Chondrocyte (in vitro differentiated cells): ENCODE measurements around the gene DOC2A. TPM values are rescaled to one million over a fixed set of nuclear protein-coding genes. Genes with fewer than 3 reads are reported as not detected.
"Not testable (repeated sequence)": the region's sequence is repeated elsewhere in the genome, so short reads cannot be mapped to it uniquely, and the experiment has no call there.

Experiments
- DNase-seq: peaks from one replicate; pipeline ENCODE4 v3.0.0; 2021; ENCODE audit warnings: mixed read lengths, low spot score
- H3K27ac Mint-ChIP-seq: one replicate; pipeline ENCODE4 v1.8.0; 2021; ENCODE audit warnings: mild to moderate bottlenecking, moderate library complexity, mixed read lengths; ENCODE audit not compliant: unreplicated experiment
- H3K27me3 Mint-ChIP-seq: 2 replicates; pipeline ENCODE4 v1.8.0; 2021; ENCODE audit warnings: low read depth, mixed read lengths
- H3K36me3 Mint-ChIP-seq: 2 replicates; pipeline ENCODE4 v1.8.0; 2021; ENCODE audit warnings: low read depth, mixed read lengths
- H3K4me1 Mint-ChIP-seq: 2 replicates; pipeline ENCODE4 v1.8.0; 2021; ENCODE audit warnings: low read depth, mild to moderate bottlenecking, mixed read lengths
- H3K4me3 Mint-ChIP-seq: one replicate; pipeline ENCODE4 v1.8.0; 2021; ENCODE audit warnings: mild to moderate bottlenecking, moderate library complexity, mixed read lengths; ENCODE audit not compliant: unreplicated experiment
- H3K9me3 Mint-ChIP-seq: 2 replicates; pipeline ENCODE4 v1.8.0; 2021; ENCODE audit warnings: low read depth, mixed read lengths
- total RNA-seq: library from RNA; stranded (reverse); gene quantifications from 3 replicates; pipeline ENCODE4 v1.2.1, GENCODE V29; 2021
- TF ChIP-seq, protein P1 (sequence below): fragments of 200-600 bp; sonication (generic); IDR thresholded peaks from 2 replicates; pipeline ENCODE4 v1.5.0; 2021; ENCODE audit warnings: antibody characterized with exemption, mild to moderate bottlenecking, moderate library complexity

Gene DOC2A
- total RNA-seq, 1 donor from 2014 or later: 0.15 TPM

- Mint-ChIP-seq H3K27ac (no peak overlapping the region), H3K36me3 (peaks cover 14% of the 10 kb centered on the region), H3K4me3 (no peak overlapping the region), H3K4me1 (peaks cover 9% of the 10 kb centered on the region), H3K27me3 (no peaks in the 10 kb centered on the region), H3K9me3 (no peaks in the 10 kb centered on the region)
- DNase-seq: no peak
- TF ChIP-seq, protein P1, sequence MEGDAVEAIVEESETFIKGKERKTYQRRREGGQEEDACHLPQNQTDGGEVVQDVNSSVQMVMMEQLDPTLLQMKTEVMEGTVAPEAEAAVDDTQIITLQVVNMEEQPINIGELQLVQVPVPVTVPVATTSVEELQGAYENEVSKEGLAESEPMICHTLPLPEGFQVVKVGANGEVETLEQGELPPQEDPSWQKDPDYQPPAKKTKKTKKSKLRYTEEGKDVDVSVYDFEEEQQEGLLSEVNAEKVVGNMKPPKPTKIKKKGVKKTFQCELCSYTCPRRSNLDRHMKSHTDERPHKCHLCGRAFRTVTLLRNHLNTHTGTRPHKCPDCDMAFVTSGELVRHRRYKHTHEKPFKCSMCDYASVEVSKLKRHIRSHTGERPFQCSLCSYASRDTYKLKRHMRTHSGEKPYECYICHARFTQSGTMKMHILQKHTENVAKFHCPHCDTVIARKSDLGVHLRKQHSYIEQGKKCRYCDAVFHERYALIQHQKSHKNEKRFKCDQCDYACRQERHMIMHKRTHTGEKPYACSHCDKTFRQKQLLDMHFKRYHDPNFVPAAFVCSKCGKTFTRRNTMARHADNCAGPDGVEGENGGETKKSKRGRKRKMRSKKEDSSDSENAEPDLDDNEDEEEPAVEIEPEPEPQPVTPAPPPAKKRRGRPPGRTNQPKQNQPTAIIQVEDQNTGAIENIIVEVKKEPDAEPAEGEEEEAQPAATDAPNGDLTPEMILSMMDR: no peak
These were observed 42.6 kb downstream of the DOC2A start for GRCh38 chr16:29968205-29968604.

- TF ChIP-seq, protein P1: no peak
- H3K9me3 Mint-ChIP-seq: no peaks in the 10 kb centered on the region
- peak overlapping the region; percentile 94 for H3K27ac Mint-ChIP-seq
- H3K36me3 Mint-ChIP-seq: peaks cover under 1% of the 10 kb centered on the region
- no peaks in the 10 kb centered on the region for H3K27me3 Mint-ChIP-seq
- peak overlapping the region; percentile 84 for H3K4me3 Mint-ChIP-seq
- DNase-seq: no peak
- H3K4me1 Mint-ChIP-seq: peaks cover 23% of the 10 kb centered on the region
These were observed 47.6 kb downstream of the DOC2A start for GRCh38 chr16:29963021-29963743.

DNA sequence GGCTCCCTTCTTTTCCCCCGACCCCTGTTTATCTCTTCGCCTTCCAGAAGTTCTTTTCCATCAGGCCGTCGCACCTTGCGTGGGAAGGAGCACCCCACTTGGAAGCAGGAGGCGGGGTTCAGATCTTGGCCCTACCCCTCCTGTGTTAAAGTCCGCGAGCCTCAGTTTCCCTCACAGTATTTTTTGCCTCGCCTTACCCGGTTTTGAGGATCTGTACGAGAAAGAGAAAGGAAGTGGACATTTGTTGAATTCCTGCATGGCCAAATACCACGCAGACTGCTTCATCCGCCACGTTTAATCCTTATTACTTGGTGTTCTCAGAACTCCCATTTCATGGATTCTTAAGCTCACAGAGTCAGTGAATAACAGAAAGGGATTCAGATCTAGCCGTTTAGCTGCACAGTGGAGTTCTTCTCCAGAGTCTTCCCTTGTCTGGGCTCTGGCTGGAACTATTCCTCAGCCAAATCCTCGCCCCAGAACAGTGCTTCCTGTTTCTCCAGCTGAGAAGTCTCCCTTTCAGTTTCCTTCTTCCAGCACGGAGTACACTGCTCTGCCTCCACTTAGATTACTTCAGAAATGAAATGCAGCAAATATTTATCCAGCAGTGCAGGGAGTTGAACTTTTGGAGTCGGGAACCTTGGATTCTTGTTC, 48.4 kb downstream of the DOC2A start:
- Mint-ChIP-seq H3K36me3 (no peaks in the 10 kb centered on the region), H3K27me3 (no peaks in the 10 kb centered on the region), H3K4me3 (peak overlapping the region; percentile 84), H3K9me3 (no peaks in the 10 kb centered on the region), H3K27ac (peak overlapping the region; percentile 94), H3K4me1 (peaks cover 23% of the 10 kb centered on the region)
- TF ChIP-seq, protein P1: no peak
- no peak for DNase-seq

- TF ChIP-seq, protein P1: peak; percentile 75
- Mint-ChIP-seq H3K9me3 (no peaks in the 10 kb centered on the region), H3K27ac (peak within 1 kb of the TSS; percentile 94), H3K4me1 (peaks cover 23% of the 10 kb centered on the region), H3K36me3 (no peaks in the 10 kb centered on the region), H3K4me3 (peak within 1 kb of the TSS; percentile 84), H3K27me3 (no peaks in the 10 kb centered on the region)
- DNase-seq: no peak
These were observed 49.1 kb downstream of the DOC2A start, which contains the start of gene TMEM219 for GRCh38 chr16:29961479-29962343. TMEM219 (plus strand) TSS chr16:29962079; CDS start chr16:29963144, 1,065 bp downstream.

DNA sequence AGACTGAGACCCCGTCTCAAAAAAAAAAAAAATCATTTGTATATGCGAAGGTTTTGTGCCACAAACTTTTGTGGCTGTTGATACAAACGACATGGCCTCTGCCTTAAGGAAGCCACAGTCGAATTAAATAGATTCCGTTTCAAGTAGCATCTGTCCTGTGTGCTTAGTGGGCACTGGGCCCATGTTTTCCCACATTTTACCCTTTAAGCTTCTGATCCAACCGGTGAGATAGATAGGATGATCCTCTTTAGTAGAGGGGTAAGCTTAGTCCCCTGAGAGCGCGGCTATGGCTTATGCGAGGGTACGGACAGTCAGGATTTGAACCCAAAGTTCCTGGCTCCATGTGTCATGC, 49.7 kb downstream of the DOC2A start:
- peaks cover 23% of the 10 kb centered on the region for H3K4me1 Mint-ChIP-seq
- H3K27ac Mint-ChIP-seq: peak overlapping the region; percentile 77
- no peak for DNase-seq
- peak overlapping the region; percentile 84 for H3K4me3 Mint-ChIP-seq
- TF ChIP-seq, protein P1: no peak
- H3K27me3 Mint-ChIP-seq: no peaks in the 10 kb centered on the region
- no peaks in the 10 kb centered on the region for H3K36me3 Mint-ChIP-seq
- no peaks in the 10 kb centered on the region for H3K9me3 Mint-ChIP-seq

DNA sequence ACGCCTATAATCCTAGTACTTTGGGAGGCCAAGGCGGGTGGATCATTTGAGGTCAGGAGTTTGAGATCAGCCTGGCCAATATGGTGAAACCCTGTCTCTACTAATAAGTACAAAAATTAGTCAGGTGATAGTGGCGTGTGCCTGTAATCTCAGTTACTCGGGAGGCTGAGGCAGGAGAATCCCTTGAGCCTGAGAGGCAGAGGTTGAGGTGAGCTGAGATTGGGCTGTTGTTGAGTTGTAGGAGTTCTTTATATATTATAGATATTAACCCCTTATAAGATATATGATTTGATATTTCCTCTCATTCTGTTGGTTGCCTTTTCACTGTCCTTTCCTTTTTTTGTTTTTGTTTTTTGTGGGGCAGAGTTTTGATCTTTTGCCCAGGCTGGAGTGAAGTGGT, 51.0 kb downstream of the DOC2A start:
- H3K9me3 Mint-ChIP-seq, DNase-seq, H3K27ac Mint-ChIP-seq, H3K4me3 Mint-ChIP-seq, H3K36me3 Mint-ChIP-seq, H3K27me3 Mint-ChIP-seq: not testable (repeated sequence)
- H3K4me1 Mint-ChIP-seq: peaks cover 21% of the 10 kb centered on the region
